Esophagus muscularis mucosa (tissue), 4 donors: ENCODE data around the gene PDZRN3. TPM values are rescaled to one million over a fixed set of nuclear protein-coding genes. Genes with fewer than 3 reads are reported as not detected.

Experiments
- DNase-seq: peaks from one replicate; pipeline ENCODE4 v3.0.0-alpha.2; 2017; ENCODE audit errors: extremely low spot score
- H3K27ac ChIP-seq, 4 donors: fragments of 200-600 bp; sonication (generic); replicated peaks in 1 of 4; 1 replicate in 3 of 4; 2 replicates in 1 of 4; pipeline ENCODE4 v1.5.1; 2016 to 2019; ENCODE audit warnings: mild to moderate bottlenecking in 1 of 4
- H3K27me3 ChIP-seq, 4 donors: fragments of 200-600 bp; sonication (generic); one replicate each; pipeline versions ENCODE4 v1.5.1 to v1.6.0; 2016 to 2019
- H3K36me3 ChIP-seq, 4 donors: fragments of 200-600 bp; sonication (generic); one replicate each; pipeline ENCODE4 v1.5.1; 2016 to 2019
- H3K4me1 ChIP-seq, 4 donors: fragments of 200-600 bp; sonication (generic); one replicate each; pipeline ENCODE4 v1.5.1; 2016 to 2019
- H3K4me3 ChIP-seq, 4 donors: fragments of 200-600 bp; sonication (generic); 1 replicate in 2 of 4; 2 replicates in 2 of 4; pipeline ENCODE4 v1.5.1; 2016 to 2019; ENCODE audit warnings: mild to moderate bottlenecking in 4 of 4, moderate library complexity in 1 of 4
- H3K9me3 ChIP-seq, 4 donors: fragments of 200-600 bp; sonication (generic); 1 replicate in 3 of 4; 2 replicates in 1 of 4; pipeline ENCODE4 v1.5.1; 2016 to 2019
- EP300 ChIP-seq: sonication (generic); formaldehyde crosslinking; IDR thresholded peaks from one replicate; pipeline ENCODE4 v1.6.1; 2017; ENCODE audit warnings: antibody characterized with exemption
- POLR2A ChIP-seq: fragments of 450-650 bp; IDR thresholded peaks from one replicate; pipeline ENCODE4 v1.6.1; 2017; ENCODE audit warnings: antibody characterized with exemption, moderate library complexity, mild to moderate bottlenecking, low read depth
- POLR2AphosphoS5 ChIP-seq, 2 donors: sonication (generic); formaldehyde crosslinking; IDR thresholded peaks; one replicate each; pipeline ENCODE4 v1.6.1; 2017; ENCODE audit warnings: antibody characterized with exemption in 2 of 2
- WGBS: methylation state at CpG from one replicate; pipeline ENCODE4 v1.1.5; 2018; 5-methylcytosine and 5-hydroxymethylcytosine counted together
- intact Hi-C: fragments of 100-400 bp; cut with DNase I; formaldehyde crosslinking; loops from one replicate; pipeline ENCODE4 v1.15.1; 2023
- total RNA-seq, 4 donors: library from RNA; depleted of rRNA; stranded (reverse); fragments of >200 nt; gene quantifications; one replicate each; pipeline versions ENCODE4 v1.1.0 to v1.2.1, GENCODE V29; 2016
- TF ChIP-seq, protein P1 (sequence below), 3 experiments: fragments of 200-600 bp in 2 of 3; fragments of 450-650 bp in 1 of 3; sonication (generic) in 2 of 3; IDR thresholded peaks; one replicate each; pipeline ENCODE4 v1.5.1; 2017 to 2019; ENCODE audit warnings: antibody characterized with exemption in 3 of 3, mild to moderate bottlenecking in 2 of 3, moderate library complexity in 1 of 3

The PDZRN3 gene
- total RNA-seq, 4 donors from 2014 or later: 149 to 314 (median 220) TPM

GRCh38 chr3:73408634-73409033 lies 216.1 kb downstream of the PDZRN3 start:
- TF ChIP-seq, protein P1, sequence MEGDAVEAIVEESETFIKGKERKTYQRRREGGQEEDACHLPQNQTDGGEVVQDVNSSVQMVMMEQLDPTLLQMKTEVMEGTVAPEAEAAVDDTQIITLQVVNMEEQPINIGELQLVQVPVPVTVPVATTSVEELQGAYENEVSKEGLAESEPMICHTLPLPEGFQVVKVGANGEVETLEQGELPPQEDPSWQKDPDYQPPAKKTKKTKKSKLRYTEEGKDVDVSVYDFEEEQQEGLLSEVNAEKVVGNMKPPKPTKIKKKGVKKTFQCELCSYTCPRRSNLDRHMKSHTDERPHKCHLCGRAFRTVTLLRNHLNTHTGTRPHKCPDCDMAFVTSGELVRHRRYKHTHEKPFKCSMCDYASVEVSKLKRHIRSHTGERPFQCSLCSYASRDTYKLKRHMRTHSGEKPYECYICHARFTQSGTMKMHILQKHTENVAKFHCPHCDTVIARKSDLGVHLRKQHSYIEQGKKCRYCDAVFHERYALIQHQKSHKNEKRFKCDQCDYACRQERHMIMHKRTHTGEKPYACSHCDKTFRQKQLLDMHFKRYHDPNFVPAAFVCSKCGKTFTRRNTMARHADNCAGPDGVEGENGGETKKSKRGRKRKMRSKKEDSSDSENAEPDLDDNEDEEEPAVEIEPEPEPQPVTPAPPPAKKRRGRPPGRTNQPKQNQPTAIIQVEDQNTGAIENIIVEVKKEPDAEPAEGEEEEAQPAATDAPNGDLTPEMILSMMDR (IDR thresholded peaks at IDR 0.05): no peak
- TF ChIP-seq POLR2AphosphoS5 (IDR thresholded peaks at IDR 0.05) (no peak), EP300 (no peak), POLR2A (no peak)
- intact Hi-C loops: no loop called here
- H3K27ac ChIP-seq: peak overlapping the region; percentile 69 to 75 (median 72)
- H3K4me3 ChIP-seq: no peak overlapping the region
- peaks cover 0 to 2% (median 0%) of the 10 kb centered on the region in 4 donors for H3K36me3 ChIP-seq
- peaks cover 49 to 100% (median 92%) of the 10 kb centered on the region in 4 donors for H3K4me1 ChIP-seq
- no peaks in the 10 kb centered on the region for H3K9me3 ChIP-seq
- 74% methylated on average over 10 of the region's 10 CpGs for WGBS
- H3K27me3 ChIP-seq: no peaks in the 10 kb centered on the region
- DNase-seq: no peak

GRCh38 chr3:73407577-73407976 lies 217.2 kb downstream of the PDZRN3 start:
- TF ChIP-seq, protein P1 (IDR thresholded peaks at IDR 0.05): no peak
- TF ChIP-seq POLR2A (no peak), POLR2AphosphoS5 (IDR thresholded peaks at IDR 0.05) (no peak), EP300 (no peak)
- Histone ChIP-seq H3K9me3 (no peaks in the 10 kb centered on the region), H3K4me1 (peaks cover 50 to 100% (median 89%) of the 10 kb centered on the region in 4 donors), H3K36me3 (peaks cover 0 to 6% (median 0%) of the 10 kb centered on the region in 4 donors), H3K4me3 (peak overlapping the region in 1 of 4 donors; percentile 18), H3K27ac (peak overlapping the region; percentile 69 to 75 (median 72)), H3K27me3 (no peaks in the 10 kb centered on the region)
- intact Hi-C loops: no loop called here
- WGBS: 22% methylated on average over 2 of the region's 2 CpGs
- no peak for DNase-seq

DNA sequence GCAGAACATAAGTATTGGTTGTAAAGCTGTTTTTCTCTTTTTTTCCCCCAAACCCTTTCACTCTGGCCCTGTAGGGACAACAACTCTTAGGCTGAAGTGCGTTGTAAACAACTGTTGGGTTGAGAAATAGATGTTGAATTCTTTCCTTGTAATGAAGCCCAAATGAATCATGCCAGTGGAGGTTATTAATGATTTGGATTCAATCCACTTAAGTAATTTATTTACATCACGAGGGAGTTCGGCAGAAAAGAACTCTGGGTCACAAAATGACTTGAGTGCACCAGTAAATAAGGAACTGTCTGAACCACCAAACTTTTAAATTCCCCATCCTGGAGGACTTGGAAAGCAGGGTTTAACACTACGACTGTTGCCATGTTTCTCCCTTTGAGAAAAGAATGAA lies 218.9 kb downstream of the PDZRN3 start:
- peak overlapping the region; percentile 69 to 75 (median 72) for H3K27ac ChIP-seq
- peaks cover 0 to 6% (median 0%) of the 10 kb centered on the region in 4 donors for H3K36me3 ChIP-seq
- WGBS: 42% methylated on average over 4 of the region's 4 CpGs
- peak overlapping the region; percentile 3 to 37 (median 9) for H3K4me3 ChIP-seq
- H3K9me3 ChIP-seq: no peaks in the 10 kb centered on the region
- no peak for DNase-seq
- TF ChIP-seq EP300: no peak
- no peak for TF ChIP-seq POLR2AphosphoS5 (IDR thresholded peaks at IDR 0.05)
- no peak for TF ChIP-seq POLR2A
- TF ChIP-seq, protein P1 (IDR thresholded peaks at IDR 0.05): no peak
- intact Hi-C loops: no loop called here
- no peaks in the 10 kb centered on the region for H3K27me3 ChIP-seq
- H3K4me1 ChIP-seq: peaks cover 59 to 100% (median 92%) of the 10 kb centered on the region in 4 donors

DNA sequence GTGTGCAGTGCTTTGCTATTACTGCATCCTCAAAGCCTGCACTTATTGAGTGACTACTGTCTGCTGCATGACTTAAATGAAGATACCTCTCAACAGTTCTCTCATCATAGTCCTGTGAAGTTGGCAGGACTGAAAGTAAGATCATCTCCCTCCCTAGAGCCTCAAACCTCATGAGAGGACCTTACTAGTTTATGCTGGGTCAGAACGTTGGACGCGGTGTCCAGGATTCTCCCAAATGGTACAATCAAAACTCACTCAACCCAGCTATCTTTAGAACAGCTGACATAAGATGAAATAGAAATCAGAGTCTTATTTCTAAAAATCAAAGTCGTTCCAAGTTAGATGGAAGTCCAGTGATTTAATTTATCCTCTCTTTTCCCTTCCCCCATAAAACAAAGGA lies 219.7 kb downstream of the PDZRN3 start:
- DNase-seq: no peak
- peaks cover 55 to 99% (median 92%) of the 10 kb centered on the region in 4 donors for H3K4me1 ChIP-seq
- intact Hi-C loops: no loop called here
- H3K27me3 ChIP-seq: no peaks in the 10 kb centered on the region
- H3K9me3 ChIP-seq: no peaks in the 10 kb centered on the region
- 78% methylated on average over 4 of the region's 4 CpGs for WGBS
- peaks cover 0 to 8% (median 6%) of the 10 kb centered on the region in 4 donors for H3K36me3 ChIP-seq
- H3K27ac ChIP-seq: peak overlapping the region; percentile 69 to 75 (median 72)
- H3K4me3 ChIP-seq: no peak overlapping the region
- TF ChIP-seq POLR2AphosphoS5 (IDR thresholded peaks at IDR 0.05) (no peak), EP300 (no peak), POLR2A (no peak)
- TF ChIP-seq, protein P1 (IDR thresholded peaks at IDR 0.05): no peak

DNA sequence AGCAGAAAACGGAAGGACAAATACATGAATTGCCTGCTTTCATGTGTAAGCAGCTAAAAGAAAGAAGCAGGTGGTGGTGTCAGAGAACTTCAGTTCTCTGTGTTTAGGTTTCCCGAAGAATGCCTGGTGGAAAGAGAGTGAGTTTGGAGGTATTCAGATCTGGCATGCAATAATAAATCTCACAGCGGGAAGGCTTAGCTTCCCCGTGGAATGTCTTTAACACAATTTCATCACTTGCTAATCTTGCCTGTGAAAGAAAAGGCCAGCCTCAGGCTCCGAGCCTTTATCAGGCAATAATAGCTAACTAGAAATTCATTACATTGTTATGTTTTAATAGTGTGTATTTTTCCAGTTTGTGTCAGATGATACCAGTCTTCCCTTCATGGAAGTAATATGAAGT lies 220.3 kb downstream of the PDZRN3 start:
- 49% methylated on average over 5 of the region's 5 CpGs for WGBS
- intact Hi-C loops: no loop called here
- Histone ChIP-seq H3K4me1 (peaks cover 55 to 97% (median 92%) of the 10 kb centered on the region in 4 donors), H3K4me3 (no peak overlapping the region), H3K9me3 (no peaks in the 10 kb centered on the region), H3K27me3 (no peaks in the 10 kb centered on the region), H3K27ac (peak overlapping the region; percentile 69 to 75 (median 72)), H3K36me3 (peaks cover 0 to 13% (median 8%) of the 10 kb centered on the region in 4 donors)
- TF ChIP-seq POLR2AphosphoS5 (IDR thresholded peaks at IDR 0.05) (peak in 1 of 2 donors; percentile 26), EP300 (no peak)
- DNase-seq: no peak
